ENCODE results near the gene HSPB9. TPM values are rescaled to one million over a fixed set of nuclear protein-coding genes. Genes with fewer than 3 reads are reported as not detected.

Gene HSPB9
- total RNA-seq, 1 experiment from 2014 or later: not detected

GRCh38 chr17:42076797-42077559 lies 45.6 kb upstream of the HSPB9 start:
- peaks cover 4% of the 10 kb centered on the region for H3K27me3 ChIP-seq (ENCODE audit: insufficient read depth, low read depth)
- no peaks in the 10 kb centered on the region for H3F3A ChIP-seq (ENCODE audit: insufficient read depth, low read depth)
- no peaks in the 10 kb centered on the region for H3K9me3 ChIP-seq (ENCODE audit: insufficient read depth, low read depth)
- H3K27ac ChIP-seq: no peak overlapping the region
- BruUV-seq (replicated peaks): no TSS peak
- no peaks in the 10 kb centered on the region for H3K36me3 ChIP-seq (ENCODE audit: low read depth)
- no peak overlapping the region for H3K4me2 ChIP-seq
- intact Hi-C loops (cut with micrococcal nuclease; ENCODE audit: unreplicated experiment): no loop called here
- CTCF ChIA-PET: no interaction called here
- TF ChIP-seq, protein P1, sequence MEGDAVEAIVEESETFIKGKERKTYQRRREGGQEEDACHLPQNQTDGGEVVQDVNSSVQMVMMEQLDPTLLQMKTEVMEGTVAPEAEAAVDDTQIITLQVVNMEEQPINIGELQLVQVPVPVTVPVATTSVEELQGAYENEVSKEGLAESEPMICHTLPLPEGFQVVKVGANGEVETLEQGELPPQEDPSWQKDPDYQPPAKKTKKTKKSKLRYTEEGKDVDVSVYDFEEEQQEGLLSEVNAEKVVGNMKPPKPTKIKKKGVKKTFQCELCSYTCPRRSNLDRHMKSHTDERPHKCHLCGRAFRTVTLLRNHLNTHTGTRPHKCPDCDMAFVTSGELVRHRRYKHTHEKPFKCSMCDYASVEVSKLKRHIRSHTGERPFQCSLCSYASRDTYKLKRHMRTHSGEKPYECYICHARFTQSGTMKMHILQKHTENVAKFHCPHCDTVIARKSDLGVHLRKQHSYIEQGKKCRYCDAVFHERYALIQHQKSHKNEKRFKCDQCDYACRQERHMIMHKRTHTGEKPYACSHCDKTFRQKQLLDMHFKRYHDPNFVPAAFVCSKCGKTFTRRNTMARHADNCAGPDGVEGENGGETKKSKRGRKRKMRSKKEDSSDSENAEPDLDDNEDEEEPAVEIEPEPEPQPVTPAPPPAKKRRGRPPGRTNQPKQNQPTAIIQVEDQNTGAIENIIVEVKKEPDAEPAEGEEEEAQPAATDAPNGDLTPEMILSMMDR (conservative IDR thresholded peaks at IDR 0.05): no peak
- no peak for TF ChIP-seq EZH2 (IDR thresholded peaks at IDR 0.05; ENCODE audit: low read depth)
- H3K79me2 ChIP-seq (ENCODE audit: low read depth): no peaks in the 10 kb centered on the region
- H2AFZ ChIP-seq: no peak overlapping the region
- H3K4me3 ChIP-seq: no peak overlapping the region
- H4K20me1 ChIP-seq (ENCODE audit: insufficient read depth): no peaks in the 10 kb centered on the region
- POLR2A ChIA-PET (ENCODE audit: unreplicated experiment): no interaction called here
- 0 out of 2 replicates have a peak, but pooled peaks cover 1% of the 10 kb centered on the region for H3K4me1 ChIP-seq (replicated peaks; ENCODE audit: insufficient read depth)
- H3K9me2 ChIP-seq (ENCODE audit: insufficient read depth): no peaks in the 10 kb centered on the region
- DNase-seq: no peak

- DNase-seq: no peak
- H3K9me2 ChIP-seq (ENCODE audit: insufficient read depth): no peaks in the 10 kb centered on the region
- H3K4me3 ChIP-seq: no peak overlapping the region
- no peaks in the 10 kb centered on the region for H4K20me1 ChIP-seq (ENCODE audit: insufficient read depth)
- TF ChIP-seq, protein P1 (conservative IDR thresholded peaks at IDR 0.05): no peak
- TF ChIP-seq EZH2 (IDR thresholded peaks at IDR 0.05; ENCODE audit: low read depth): no peak
- no peaks in the 10 kb centered on the region for H3K79me2 ChIP-seq (ENCODE audit: low read depth)
- H3K4me1 ChIP-seq (replicated peaks; ENCODE audit: insufficient read depth): 0 out of 2 replicates have a peak, but pooled peaks cover 6% of the 10 kb centered on the region
- H3K27ac ChIP-seq: no peak overlapping the region
- H3K36me3 ChIP-seq (ENCODE audit: low read depth): no peaks in the 10 kb centered on the region
- H3K4me2 ChIP-seq: no peak overlapping the region
- ChIA-PET POLR2A (ENCODE audit: unreplicated experiment) (no interaction called here), CTCF (no interaction called here)
- H3F3A ChIP-seq (ENCODE audit: insufficient read depth, low read depth): no peaks in the 10 kb centered on the region
- no peaks in the 10 kb centered on the region for H3K27me3 ChIP-seq (ENCODE audit: insufficient read depth, low read depth)
- no peak overlapping the region for H2AFZ ChIP-seq
- H3K9me3 ChIP-seq (ENCODE audit: insufficient read depth, low read depth): no peaks in the 10 kb centered on the region
- BruUV-seq (replicated peaks): no TSS peak
- intact Hi-C loops (cut with micrococcal nuclease; ENCODE audit: unreplicated experiment): no loop called here
These were observed 44.8 kb upstream of the HSPB9 start for GRCh38 chr17:42077755-42078154.

DNA sequence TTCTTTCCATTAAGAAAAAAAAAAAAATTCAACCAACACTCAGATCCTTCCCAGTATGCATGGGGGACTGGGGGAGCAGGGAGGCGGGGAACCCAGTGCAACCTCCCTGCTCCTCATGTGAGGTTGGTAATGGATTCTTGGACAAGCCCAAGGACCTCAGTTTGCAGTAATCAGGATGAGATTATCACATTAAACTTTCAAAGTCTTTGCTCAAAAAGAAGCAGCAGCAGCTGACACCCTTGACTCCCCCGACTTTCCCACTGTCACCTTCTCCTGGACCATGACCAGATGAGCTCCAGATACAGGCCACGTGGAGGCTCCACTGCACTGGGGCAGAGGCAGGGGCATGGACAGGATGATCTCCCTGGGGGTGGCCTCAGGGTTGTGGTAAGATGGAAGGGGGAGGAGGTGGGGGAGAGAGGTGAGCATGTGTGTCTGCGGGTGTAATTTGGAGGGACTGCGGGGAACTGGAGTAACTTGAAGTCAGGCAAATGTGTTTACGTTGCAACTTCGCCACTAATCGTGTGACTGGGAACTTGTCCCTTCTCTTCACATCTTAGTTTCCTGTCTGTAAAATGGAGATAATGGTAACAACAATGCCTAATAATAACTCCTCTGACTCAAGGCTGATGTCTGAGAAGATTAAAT lies 44.1 kb upstream of the HSPB9 start:
- no peaks in the 10 kb centered on the region for H3K9me3 ChIP-seq (ENCODE audit: insufficient read depth, low read depth)
- no peaks in the 10 kb centered on the region for H3F3A ChIP-seq (ENCODE audit: insufficient read depth, low read depth)
- intact Hi-C loops (cut with micrococcal nuclease; ENCODE audit: unreplicated experiment): no loop called here
- ChIA-PET CTCF (no interaction called here), POLR2A (ENCODE audit: unreplicated experiment) (no interaction called here)
- TF ChIP-seq, protein P1 (conservative IDR thresholded peaks at IDR 0.05): no peak
- TF ChIP-seq EZH2 (IDR thresholded peaks at IDR 0.05; ENCODE audit: low read depth): no peak
- H3K4me2 ChIP-seq: no peak overlapping the region
- BruUV-seq (replicated peaks): no TSS peak
- no peak overlapping the region for H2AFZ ChIP-seq
- H3K36me3 ChIP-seq (ENCODE audit: low read depth): no peaks in the 10 kb centered on the region
- no peak for DNase-seq
- H4K20me1 ChIP-seq (ENCODE audit: insufficient read depth): no peaks in the 10 kb centered on the region
- H3K4me1 ChIP-seq (replicated peaks; ENCODE audit: insufficient read depth): 0 out of 2 replicates have a peak, but pooled peaks cover 6% of the 10 kb centered on the region
- no peaks in the 10 kb centered on the region for H3K9me2 ChIP-seq (ENCODE audit: insufficient read depth)
- H3K27ac ChIP-seq: no peak overlapping the region
- no peak overlapping the region for H3K4me3 ChIP-seq
- no peaks in the 10 kb centered on the region for H3K79me2 ChIP-seq (ENCODE audit: low read depth)
- H3K27me3 ChIP-seq (ENCODE audit: insufficient read depth, low read depth): no peaks in the 10 kb centered on the region

Measured in PC-9 (cell line).